Measurements from ENCODE around the gene EDRF1.
"Not testable (repeated sequence)": the region's sequence is repeated elsewhere in the genome, so short reads cannot be mapped to it uniquely, and the experiment has no call there.

Gene EDRF1

GRCh38 chr10:125709553-125710474 lies 9.7 kb upstream of the EDRF1 start:
- DNase-seq, result no peak

- DNase-seq, result no peak
Observed at GRCh38 chr10:125711110-125711750, 8.3 kb upstream of the EDRF1 start.

GRCh38 chr10:125714728-125715127 lies 4.8 kb upstream of the EDRF1 start:
- not testable (repeated sequence) for DNase-seq

GRCh38 chr10:125720002-125720382 lies 483 bp downstream of the EDRF1 start:
- DNase-seq, result no peak

GRCh38 chr10:125721035-125721434 lies 1.5 kb downstream of the EDRF1 start:
- DNase-seq, result no peak

- no peak for DNase-seq
Observed at GRCh38 chr10:125722811-125723210, 3.3 kb downstream of the EDRF1 start.

GRCh38 chr10:125726914-125727313 lies 7.4 kb downstream of the EDRF1 start:
- no peak for DNase-seq

- DNase-seq, result no peak
Observed at GRCh38 chr10:125727436-125727835, 7.9 kb downstream of the EDRF1 start.

GRCh38 chr10:125734148-125734547 lies 14.6 kb downstream of the EDRF1 start:
- DNase-seq, result no peak

GRCh38 chr10:125734823-125735222 lies 15.3 kb downstream of the EDRF1 start:
- no peak for DNase-seq

- DNase-seq, result no peak
Observed at GRCh38 chr10:125738206-125738605, 18.7 kb downstream of the EDRF1 start.

- no peak for DNase-seq
Observed at GRCh38 chr10:125739994-125740679, 20.6 kb downstream of the EDRF1 start.

GRCh38 chr10:125742465-125742864 lies 23.0 kb downstream of the EDRF1 start:
- DNase-seq, result no peak

GRCh38 chr10:125744909-125745308 lies 25.4 kb downstream of the EDRF1 start:
- no peak for DNase-seq

GRCh38 chr10:125747417-125747816 lies 27.9 kb downstream of the EDRF1 start:
- no peak for DNase-seq

- no peak for DNase-seq
Observed at GRCh38 chr10:125756196-125756595, 36.7 kb downstream of the EDRF1 start.

GRCh38 chr10:125756853-125757487 lies 37.5 kb downstream of the EDRF1 start:
- DNase-seq, result no peak

- DNase-seq, result no peak
Observed at GRCh38 chr10:125757742-125758141, 38.2 kb downstream of the EDRF1 start.

GRCh38 chr10:125761961-125762360 lies 42.5 kb downstream of the EDRF1 start:
- DNase-seq, result no peak

- DNase-seq, result no peak
Observed at GRCh38 chr10:125762692-125763648, 43.5 kb downstream of the EDRF1 start.

- DNase-seq, result no peak
Observed at GRCh38 chr10:125765835-125766234, 46.3 kb downstream of the EDRF1 start.

GRCh38 chr10:125766511-125766910 lies 47.0 kb downstream of the EDRF1 start:
- DNase-seq, result no peak
